OCI-M2 (cell line): ENCODE measurements around the gene ZW10.

Experiments used
- DNase-seq: peaks from one replicate; lab custom pipeline; 2025; ENCODE audit not compliant: unreplicated experiment; lab: John Stamatoyannopoulos, UW

Gene ZW10

GRCh38 chr11:113701491-113701890 is 72.0 kb downstream of the ZW10 start:
- DNase-seq: no peak

- DNase-seq: no peak
Measured at GRCh38 chr11:113698515-113698914, 75.0 kb downstream of the ZW10 start.

GRCh38 chr11:113697756-113698407 is 75.6 kb downstream of the ZW10 start:
- no peak for DNase-seq

- no peak for DNase-seq
Measured at GRCh38 chr11:113697111-113697510, 76.4 kb downstream of the ZW10 start.

- DNase-seq: no peak
Measured at GRCh38 chr11:113695207-113695606, 78.3 kb downstream of the ZW10 start.

- DNase-seq: no peak
Measured at GRCh38 chr11:113694390-113694789, 79.1 kb downstream of the ZW10 start.

- DNase-seq: no peak
Measured at GRCh38 chr11:113693030-113693429, 80.5 kb downstream of the ZW10 start.

- no peak for DNase-seq
Measured at GRCh38 chr11:113690619-113691569, 82.6 kb downstream of the ZW10 start.

- no peak for DNase-seq
Measured at GRCh38 chr11:113689768-113690618, 83.5 kb downstream of the ZW10 start.

GRCh38 chr11:113685654-113686359 is 87.7 kb downstream of the ZW10 start:
- no peak for DNase-seq

GRCh38 chr11:113684496-113684895 is 89.0 kb downstream of the ZW10 start:
- no peak for DNase-seq

- no peak for DNase-seq
Measured at GRCh38 chr11:113683481-113684046, 89.9 kb downstream of the ZW10 start.
